Body of pancreas (tissue), 4 donors: ENCODE measurements around the gene ART4.

ENCODE experiments used
- POLR2A ChIP-seq, 3 donors: fragments of 450-650 bp; IDR thresholded peaks; one replicate each; pipeline ENCODE4 v1.6.1; 2016; ENCODE audit warnings: antibody characterized with exemption in 3 of 3, mild to moderate bottlenecking in 2 of 3
- TF ChIP-seq, protein P1 (sequence below), 7 experiments: fragments of 450-650 bp in 4 of 7; fragments of 200-600 bp in 3 of 7; sonication (generic) in 3 of 7; IDR thresholded peaks; one replicate each; pipeline ENCODE4 v1.5.1; 2016 to 2019; ENCODE audit warnings: antibody characterized with exemption in 7 of 7

DNA sequence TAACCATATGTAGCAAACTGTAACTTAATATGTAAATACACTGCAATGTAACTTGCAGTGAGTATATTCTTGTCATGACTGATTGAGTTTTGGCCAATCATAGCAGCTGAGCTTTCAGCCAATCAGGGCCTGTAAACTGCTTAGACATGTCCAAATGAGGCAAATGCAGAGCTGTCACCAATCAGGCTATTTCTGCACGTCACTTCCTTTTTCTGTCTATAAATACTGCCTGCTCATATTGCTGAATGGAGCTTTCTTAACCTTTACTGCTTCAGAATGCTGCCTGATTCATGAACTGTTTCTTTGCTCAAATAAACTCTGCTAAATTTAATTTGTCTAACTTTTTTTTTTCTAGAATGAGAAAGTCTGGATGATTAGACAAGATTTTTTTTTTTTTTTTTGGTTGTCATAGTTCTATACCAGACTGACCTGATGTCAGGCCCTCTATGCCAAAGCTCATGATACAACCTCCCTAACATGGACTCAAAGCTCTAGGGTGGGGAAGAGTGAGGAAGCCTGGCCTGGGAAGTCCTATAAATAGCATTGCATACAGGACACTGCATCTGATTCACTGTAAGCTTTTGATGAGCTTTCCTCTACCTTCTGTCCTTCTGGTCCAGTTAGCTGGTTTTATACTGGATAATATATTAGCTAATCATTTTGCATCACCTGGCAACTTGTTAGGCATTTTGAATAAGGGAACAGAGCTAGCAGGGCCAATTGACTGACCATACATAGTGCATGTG lies 30.3 kb upstream of the ART4 start:
- TF ChIP-seq, protein P1, sequence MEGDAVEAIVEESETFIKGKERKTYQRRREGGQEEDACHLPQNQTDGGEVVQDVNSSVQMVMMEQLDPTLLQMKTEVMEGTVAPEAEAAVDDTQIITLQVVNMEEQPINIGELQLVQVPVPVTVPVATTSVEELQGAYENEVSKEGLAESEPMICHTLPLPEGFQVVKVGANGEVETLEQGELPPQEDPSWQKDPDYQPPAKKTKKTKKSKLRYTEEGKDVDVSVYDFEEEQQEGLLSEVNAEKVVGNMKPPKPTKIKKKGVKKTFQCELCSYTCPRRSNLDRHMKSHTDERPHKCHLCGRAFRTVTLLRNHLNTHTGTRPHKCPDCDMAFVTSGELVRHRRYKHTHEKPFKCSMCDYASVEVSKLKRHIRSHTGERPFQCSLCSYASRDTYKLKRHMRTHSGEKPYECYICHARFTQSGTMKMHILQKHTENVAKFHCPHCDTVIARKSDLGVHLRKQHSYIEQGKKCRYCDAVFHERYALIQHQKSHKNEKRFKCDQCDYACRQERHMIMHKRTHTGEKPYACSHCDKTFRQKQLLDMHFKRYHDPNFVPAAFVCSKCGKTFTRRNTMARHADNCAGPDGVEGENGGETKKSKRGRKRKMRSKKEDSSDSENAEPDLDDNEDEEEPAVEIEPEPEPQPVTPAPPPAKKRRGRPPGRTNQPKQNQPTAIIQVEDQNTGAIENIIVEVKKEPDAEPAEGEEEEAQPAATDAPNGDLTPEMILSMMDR (IDR thresholded peaks at IDR 0.05) = no peak
- TF ChIP-seq POLR2A (IDR thresholded peaks at IDR 0.05) = no peak
